ENCODE measurements around the gene SLC37A1.
"Not testable (repeated sequence)": the region's sequence is repeated elsewhere in the genome, so short reads cannot be mapped to it uniquely, and the experiment has no call there.

SLC37A1 gene

GRCh38 chr21:42513151-42513984, at the start of gene SLC37A1:
TSS of gene SLC37A1 (plus strand) at chr21:42513852. CDS start at chr21:42518455, 4,603 bp downstream.
- DNase-seq (ENCODE audit: low read depth): no peak

- DNase-seq (ENCODE audit: low read depth): no peak
Observed at GRCh38 chr21:42463861-42464515, 49.7 kb upstream of the SLC37A1 start.

GRCh38 chr21:42465008-42465802, 48.4 kb upstream of the SLC37A1 start:
- no peak for DNase-seq (ENCODE audit: low read depth)

- no peak for DNase-seq (ENCODE audit: low read depth)
Observed at GRCh38 chr21:42465803-42466127, 47.9 kb upstream of the SLC37A1 start.

- DNase-seq (ENCODE audit: low read depth): no peak
Observed at GRCh38 chr21:42466700-42467099, 47.0 kb upstream of the SLC37A1 start.

GRCh38 chr21:42467140-42467983, 46.3 kb upstream of the SLC37A1 start:
- no peak for DNase-seq (ENCODE audit: low read depth)

GRCh38 chr21:42468491-42469131, 45.0 kb upstream of the SLC37A1 start:
- DNase-seq (ENCODE audit: low read depth): no peak

GRCh38 chr21:42469272-42469671, 44.4 kb upstream of the SLC37A1 start:
- DNase-seq (ENCODE audit: low read depth): no peak

- DNase-seq (ENCODE audit: low read depth): not testable (repeated sequence)
Observed at GRCh38 chr21:42469726-42470125, 43.9 kb upstream of the SLC37A1 start.

- no peak for DNase-seq (ENCODE audit: low read depth)
Observed at GRCh38 chr21:42471206-42471605, 42.4 kb upstream of the SLC37A1 start.

GRCh38 chr21:42471716-42472330, 41.8 kb upstream of the SLC37A1 start:
- DNase-seq (ENCODE audit: low read depth): no peak

- DNase-seq (ENCODE audit: low read depth): no peak
Observed at GRCh38 chr21:42472521-42472920, 41.1 kb upstream of the SLC37A1 start.

- DNase-seq (ENCODE audit: low read depth): no peak
Observed at GRCh38 chr21:42473498-42474042, 40.1 kb upstream of the SLC37A1 start.

GRCh38 chr21:42474043-42474831, 39.4 kb upstream of the SLC37A1 start:
- DNase-seq (ENCODE audit: low read depth): no peak

- DNase-seq (ENCODE audit: low read depth): no peak
Observed at GRCh38 chr21:42475036-42475435, 38.6 kb upstream of the SLC37A1 start.

GRCh38 chr21:42475526-42476387, 37.9 kb upstream of the SLC37A1 start:
- DNase-seq (ENCODE audit: low read depth): no peak

GRCh38 chr21:42476388-42477331, 37.0 kb upstream of the SLC37A1 start:
- no peak for DNase-seq (ENCODE audit: low read depth)

- DNase-seq (ENCODE audit: low read depth): no peak
Observed at GRCh38 chr21:42478504-42478903, 35.1 kb upstream of the SLC37A1 start.

All from stimulated activated CD8-positive, alpha-beta memory T cell treated with anti-CD3 and anti-CD28 coated beads, Interleukin-15, amount 100 ng/mL, for 24 hours (primary cell).